A549 treated with AZD9567 at 1 μM for 4 hours (cell line): ENCODE data around the gene SLC16A7. TPM values are rescaled to one million over a fixed set of nuclear protein-coding genes. Genes with fewer than 3 reads are reported as not detected.

Experiments
- total RNA-seq: library from RNA; stranded (reverse); fragments of 200-300 nt; extraction: Qiagen RNA extraction; gene quantifications from 5 replicates; pipeline ENCODE4 v1.2.3, GENCODE V29; 2022; ENCODE audit not compliant: insufficient read depth

The SLC16A7 gene
- 0.14 to 0.42 TPM (median 0.26 TPM) in 4 of 5 replicates, not detected in the other for total RNA-seq

GRCh38 chr12:59595883-59596540 lies at the start of gene SLC16A7:
TSS of gene SLC16A7 (plus strand) at chr12:59596029. CDS start at chr12:59704802, 108,773 bp downstream.

